Activated CD8-positive, alpha-beta T cell treated with anti-CD3 and anti-CD28 coated beads for 36 hours (primary cell): ENCODE data around the gene FUT8. TPM values are rescaled to one million over a fixed set of nuclear protein-coding genes. Genes with fewer than 3 reads are reported as not detected.

Experiments used
- ATAC-seq: fragments of 200-7000 bp; cut with Tn5 transposase; one replicate; pipeline ENCODE4 v1.10.0; 2021; ENCODE audit warnings: mild to moderate bottlenecking, moderate library complexity
- CTCF ChIA-PET: fragments of 350-600 bp; sonication (Branson Sonifier 250); formaldehyde crosslinking; loops from one replicate; lab custom pipeline; 2021; ENCODE audit warnings: antibody characterized with exemption; lab: Charles Lee
- POLR2A ChIA-PET: fragments of 350-600 bp; sonication (Branson Sonifier 250); formaldehyde crosslinking; loops from one replicate; lab custom pipeline; 2021; ENCODE audit warnings: antibody characterized with exemption; lab: Charles Lee
- DNase-seq: peaks from one replicate; pipeline ENCODE4 v3.0.0-alpha.2; 2020
- H3K27ac Mint-ChIP-seq: one replicate; pipeline ENCODE4 v1.8.0; 2021; ENCODE audit warnings: mild to moderate bottlenecking, mixed read lengths
- H3K27me3 Mint-ChIP-seq: one replicate; pipeline ENCODE4 v1.8.0; 2021; ENCODE audit warnings: mixed read lengths
- H3K36me3 Mint-ChIP-seq: one replicate; pipeline ENCODE4 v1.8.0; 2021; ENCODE audit warnings: low read depth, mixed read lengths
- H3K4me1 Mint-ChIP-seq: one replicate; pipeline ENCODE4 v1.8.0; 2021; ENCODE audit warnings: low read depth, mixed read lengths
- H3K4me3 Mint-ChIP-seq: one replicate; pipeline ENCODE4 v1.8.0; 2021; ENCODE audit warnings: mild to moderate bottlenecking, moderate library complexity, mixed read lengths
- H3K9me3 Mint-ChIP-seq: one replicate; pipeline ENCODE4 v1.8.0; 2021; ENCODE audit warnings: mixed read lengths
- intact Hi-C: fragments of 100-400 bp; cut with micrococcal nuclease; formaldehyde crosslinking; loops from one replicate; pipeline ENCODE4 v1.10.0; 2022
- total RNA-seq, 2 experiments: library from RNA; stranded (reverse); gene quantifications; one replicate each; pipeline ENCODE4 v1.2.3, GENCODE V29; 2021
- TF ChIP-seq, protein P1 (sequence below): fragments of 200-600 bp; IDR thresholded peaks from one replicate; pipeline ENCODE4 v1.8.0; 2022; ENCODE audit warnings: antibody characterized with exemption, mild to moderate bottlenecking

Gene FUT8
- total RNA-seq, 2 experiments from 2014 or later: 55.7 to 61.0 TPM

DNA sequence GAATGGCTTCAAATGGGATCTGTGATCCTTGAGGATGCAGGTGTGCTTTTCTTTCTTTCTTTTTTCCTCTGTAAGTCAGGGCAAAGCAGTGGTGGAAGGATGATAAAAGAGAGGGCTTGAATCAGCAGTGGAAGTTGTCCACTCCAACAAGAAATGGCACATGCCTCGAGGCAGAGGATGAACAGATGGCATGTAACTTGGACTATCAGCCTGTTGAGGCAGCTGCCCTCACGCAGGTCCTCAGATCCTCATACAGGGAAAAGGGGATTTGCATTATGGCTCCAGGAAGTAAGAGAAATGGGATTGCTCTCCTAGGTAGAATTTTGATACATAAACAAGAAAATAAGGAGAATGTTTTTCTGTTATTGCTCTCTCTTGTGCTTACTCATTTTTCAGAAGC, 368.0 kb downstream of the FUT8 start:
- intact Hi-C loops: no loop called here
- no peak for DNase-seq

DNA sequence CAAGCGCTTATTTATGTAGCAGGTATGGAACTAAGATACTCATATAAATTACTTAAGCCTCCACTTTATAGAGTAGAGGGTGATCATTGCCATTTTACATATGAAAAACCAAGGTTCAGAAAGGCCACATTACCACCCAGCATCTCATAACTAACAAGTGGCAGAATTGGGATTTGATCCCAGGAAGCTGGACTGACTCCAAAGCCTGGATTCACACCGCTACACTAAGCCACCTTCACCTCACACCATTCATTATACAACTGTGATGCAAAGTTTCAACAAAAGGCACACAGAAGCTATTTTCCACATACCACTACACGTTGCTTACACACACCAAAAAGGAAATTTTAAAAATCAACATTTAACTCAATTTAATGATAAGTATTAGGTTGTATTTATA, 370.6 kb downstream of the FUT8 start:
- POLR2A ChIA-PET: interaction anchor here (0.7 kb wide), 1 partner anchor 37 kb away, joined by 3 read pairs; no protein-coding TSS in a partner anchor
- TF ChIP-seq, protein P1, sequence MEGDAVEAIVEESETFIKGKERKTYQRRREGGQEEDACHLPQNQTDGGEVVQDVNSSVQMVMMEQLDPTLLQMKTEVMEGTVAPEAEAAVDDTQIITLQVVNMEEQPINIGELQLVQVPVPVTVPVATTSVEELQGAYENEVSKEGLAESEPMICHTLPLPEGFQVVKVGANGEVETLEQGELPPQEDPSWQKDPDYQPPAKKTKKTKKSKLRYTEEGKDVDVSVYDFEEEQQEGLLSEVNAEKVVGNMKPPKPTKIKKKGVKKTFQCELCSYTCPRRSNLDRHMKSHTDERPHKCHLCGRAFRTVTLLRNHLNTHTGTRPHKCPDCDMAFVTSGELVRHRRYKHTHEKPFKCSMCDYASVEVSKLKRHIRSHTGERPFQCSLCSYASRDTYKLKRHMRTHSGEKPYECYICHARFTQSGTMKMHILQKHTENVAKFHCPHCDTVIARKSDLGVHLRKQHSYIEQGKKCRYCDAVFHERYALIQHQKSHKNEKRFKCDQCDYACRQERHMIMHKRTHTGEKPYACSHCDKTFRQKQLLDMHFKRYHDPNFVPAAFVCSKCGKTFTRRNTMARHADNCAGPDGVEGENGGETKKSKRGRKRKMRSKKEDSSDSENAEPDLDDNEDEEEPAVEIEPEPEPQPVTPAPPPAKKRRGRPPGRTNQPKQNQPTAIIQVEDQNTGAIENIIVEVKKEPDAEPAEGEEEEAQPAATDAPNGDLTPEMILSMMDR: no peak
- intact Hi-C loops: no loop called here
- Mint-ChIP-seq H3K27me3 (peaks cover 7% of the 10 kb centered on the region), H3K9me3 (no peaks in the 10 kb centered on the region), H3K4me1 (no peaks in the 10 kb centered on the region), H3K27ac (no peak overlapping the region), H3K4me3 (no peak overlapping the region), H3K36me3 (no peaks in the 10 kb centered on the region)
- CTCF ChIA-PET: interaction anchor here (0.9 to 1.3 kb wide), 5 partner anchors 16 to 372 kb away, joined by 3 to 5 read pairs (median 3); no protein-coding TSS in a partner anchor
- no peak for DNase-seq
- no peak for ATAC-seq

More for the DNA sequence above, 368.0 kb downstream of the FUT8 start:
- Mint-ChIP-seq H3K27me3 (peaks cover 4% of the 10 kb centered on the region), H3K36me3 (no peaks in the 10 kb centered on the region), H3K4me1 (no peaks in the 10 kb centered on the region), H3K27ac (no peak overlapping the region), H3K9me3 (no peaks in the 10 kb centered on the region), H3K4me3 (no peak overlapping the region)
- ATAC-seq: no peak
- CTCF ChIA-PET: interaction anchor here (1.9 kb wide), 1 partner anchor 44 kb away, joined by 6 read pairs; no protein-coding TSS in a partner anchor
- POLR2A ChIA-PET: no interaction called here
- TF ChIP-seq, protein P1: no peak

DNA sequence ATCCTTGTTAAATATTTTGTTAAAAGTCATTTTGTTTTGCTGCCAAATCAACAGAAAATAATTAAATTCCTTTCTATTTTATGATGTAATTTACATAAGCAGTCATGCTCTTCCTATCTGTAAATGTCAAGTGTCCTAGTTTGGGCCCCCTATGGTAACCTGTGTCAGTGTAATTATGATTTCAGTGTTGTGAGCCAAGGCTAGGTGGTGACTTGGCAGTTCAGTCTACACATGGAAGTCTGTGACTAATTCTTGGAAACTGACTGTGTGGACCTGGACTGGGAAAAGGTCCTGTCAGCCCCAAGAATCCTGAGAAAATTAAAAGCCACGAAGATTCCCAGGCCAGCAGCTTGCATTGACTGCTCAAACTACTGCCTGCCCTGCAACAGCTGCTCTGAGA, 371.0 kb downstream of the FUT8 start:
- H3K9me3 Mint-ChIP-seq: no peaks in the 10 kb centered on the region
- H3K27me3 Mint-ChIP-seq: peaks cover 7% of the 10 kb centered on the region
- ChIA-PET POLR2A (interaction anchor here (0.7 kb wide), 1 partner anchor 37 kb away, joined by 3 read pairs; no protein-coding TSS in a partner anchor), CTCF (interaction anchor here (0.9 to 1.2 kb wide), 3 partner anchors 41 to 372 kb away, joined by 3 read pairs; no protein-coding TSS in a partner anchor)
- TF ChIP-seq, protein P1: no peak
- no peak overlapping the region for H3K27ac Mint-ChIP-seq
- DNase-seq (no peak), ATAC-seq (no peak)
- intact Hi-C loops: no loop called here
- no peak overlapping the region for H3K4me3 Mint-ChIP-seq
- H3K4me1 Mint-ChIP-seq: no peaks in the 10 kb centered on the region
- H3K36me3 Mint-ChIP-seq: no peaks in the 10 kb centered on the region

DNA sequence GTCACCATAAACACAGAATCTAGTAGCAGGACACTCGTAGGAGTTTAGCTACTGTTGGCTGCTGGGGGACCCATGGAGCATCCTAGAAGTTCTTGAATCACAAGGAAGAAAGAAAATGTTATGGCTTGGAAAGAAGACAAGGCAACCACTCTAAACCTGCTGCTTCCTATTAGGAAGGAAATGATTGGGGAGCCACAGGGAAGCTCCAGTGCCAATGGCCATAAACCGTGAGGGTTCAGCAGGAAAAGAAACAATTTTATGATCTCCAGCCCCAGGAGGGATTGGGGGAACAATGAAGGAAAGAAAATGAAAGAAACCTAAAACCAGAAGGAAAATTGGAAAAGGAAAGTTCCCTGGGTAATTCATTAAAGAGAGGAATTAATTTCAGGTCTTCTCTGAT, 372.0 kb downstream of the FUT8 start:
- no peak overlapping the region for H3K4me3 Mint-ChIP-seq
- TF ChIP-seq, protein P1: no peak
- no peak for ATAC-seq
- H3K27me3 Mint-ChIP-seq: peaks cover 10% of the 10 kb centered on the region
- no peak overlapping the region for H3K27ac Mint-ChIP-seq
- intact Hi-C loops: no loop called here
- no peaks in the 10 kb centered on the region for H3K9me3 Mint-ChIP-seq
- POLR2A ChIA-PET: no interaction called here
- DNase-seq: no peak
- CTCF ChIA-PET: interaction anchor here (0.7 to 1.4 kb wide), 4 partner anchors 39 to 620 kb away, joined by 3 to 5 read pairs (median 4); no protein-coding TSS in a partner anchor
- no peaks in the 10 kb centered on the region for H3K36me3 Mint-ChIP-seq
- no peaks in the 10 kb centered on the region for H3K4me1 Mint-ChIP-seq

DNA sequence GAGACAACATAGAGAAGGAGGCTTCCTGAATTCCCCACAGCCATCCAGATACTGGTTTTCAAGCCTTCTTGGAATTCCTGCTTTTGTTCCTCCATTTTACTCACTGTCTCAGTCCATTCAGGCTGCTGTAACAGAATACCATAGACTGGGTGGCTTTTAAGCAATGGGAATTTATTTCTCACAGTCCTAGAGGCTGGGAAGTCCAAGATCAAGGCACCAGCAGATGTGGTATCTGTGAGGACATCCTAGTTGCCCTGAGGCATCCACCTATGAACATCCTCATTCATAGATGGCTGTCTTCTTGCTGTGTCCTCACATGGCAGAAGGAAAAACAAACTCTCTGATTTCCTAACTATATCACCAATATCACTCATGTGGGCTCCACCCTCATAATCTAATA, 374.9 kb downstream of the FUT8 start:
- intact Hi-C loops: no loop called here
- ATAC-seq (no peak), DNase-seq (no peak)
- Mint-ChIP-seq H3K36me3 (no peaks in the 10 kb centered on the region), H3K4me3 (no peak overlapping the region), H3K9me3 (no peaks in the 10 kb centered on the region), H3K27ac (no peak overlapping the region), H3K27me3 (peaks cover 10% of the 10 kb centered on the region), H3K4me1 (no peaks in the 10 kb centered on the region)
- ChIA-PET POLR2A (no interaction called here), CTCF (no interaction called here)
- TF ChIP-seq, protein P1: no peak
